ENCODE data around the gene PABPN1L.

- TF ChIP-seq, protein P1, sequence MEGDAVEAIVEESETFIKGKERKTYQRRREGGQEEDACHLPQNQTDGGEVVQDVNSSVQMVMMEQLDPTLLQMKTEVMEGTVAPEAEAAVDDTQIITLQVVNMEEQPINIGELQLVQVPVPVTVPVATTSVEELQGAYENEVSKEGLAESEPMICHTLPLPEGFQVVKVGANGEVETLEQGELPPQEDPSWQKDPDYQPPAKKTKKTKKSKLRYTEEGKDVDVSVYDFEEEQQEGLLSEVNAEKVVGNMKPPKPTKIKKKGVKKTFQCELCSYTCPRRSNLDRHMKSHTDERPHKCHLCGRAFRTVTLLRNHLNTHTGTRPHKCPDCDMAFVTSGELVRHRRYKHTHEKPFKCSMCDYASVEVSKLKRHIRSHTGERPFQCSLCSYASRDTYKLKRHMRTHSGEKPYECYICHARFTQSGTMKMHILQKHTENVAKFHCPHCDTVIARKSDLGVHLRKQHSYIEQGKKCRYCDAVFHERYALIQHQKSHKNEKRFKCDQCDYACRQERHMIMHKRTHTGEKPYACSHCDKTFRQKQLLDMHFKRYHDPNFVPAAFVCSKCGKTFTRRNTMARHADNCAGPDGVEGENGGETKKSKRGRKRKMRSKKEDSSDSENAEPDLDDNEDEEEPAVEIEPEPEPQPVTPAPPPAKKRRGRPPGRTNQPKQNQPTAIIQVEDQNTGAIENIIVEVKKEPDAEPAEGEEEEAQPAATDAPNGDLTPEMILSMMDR (IDR thresholded peaks at IDR 0.05) = no peak
- TF ChIP-seq EZH2phosphoT487 (IDR thresholded peaks at IDR 0.05) (no peak), EZH2 (IDR thresholded peaks at IDR 0.05) (no peak)
Measured at GRCh38 chr16:88843256-88843655, 23.2 kb downstream of the PABPN1L start.

Data from neural progenitor cell (in vitro differentiated cells).